ENCODE data around the gene PTPRD.

Gene PTPRD

GRCh38 chr9:9881692-9882091, 731.1 kb downstream of the PTPRD start:
- no peak for DNase-seq (ENCODE audit: low spot score)

GRCh38 chr9:9874270-9874669, 738.5 kb downstream of the PTPRD start:
- no peak for DNase-seq (ENCODE audit: low spot score)

- DNase-seq (ENCODE audit: low spot score), result no peak
These were observed 750.5 kb downstream of the PTPRD start for GRCh38 chr9:9862235-9862810.

GRCh38 chr9:9855177-9856078, 757.4 kb downstream of the PTPRD start:
- no peak for DNase-seq (ENCODE audit: low spot score)

- DNase-seq (ENCODE audit: low spot score), result no peak
These were observed 765.1 kb downstream of the PTPRD start for GRCh38 chr9:9847750-9848149.

- DNase-seq (ENCODE audit: low spot score), result no peak
These were observed 766.2 kb downstream of the PTPRD start for GRCh38 chr9:9846557-9846956.

- DNase-seq (ENCODE audit: low spot score), result no peak
These were observed 792.4 kb downstream of the PTPRD start for GRCh38 chr9:9820436-9820835.

GRCh38 chr9:9819886-9820285, 792.9 kb downstream of the PTPRD start:
- no peak for DNase-seq (ENCODE audit: low spot score)

GRCh38 chr9:9817176-9817575, 795.6 kb downstream of the PTPRD start:
- DNase-seq (ENCODE audit: low spot score), result no peak

- no peak for DNase-seq (ENCODE audit: low spot score)
These were observed 808.7 kb downstream of the PTPRD start for GRCh38 chr9:9804109-9804508.

- DNase-seq (ENCODE audit: low spot score), result no peak
These were observed 813.5 kb downstream of the PTPRD start for GRCh38 chr9:9799287-9799686.

- DNase-seq (ENCODE audit: low spot score), result no peak
These were observed 820.5 kb downstream of the PTPRD start for GRCh38 chr9:9792144-9792857.

- DNase-seq (ENCODE audit: low spot score), result no peak
These were observed 821.2 kb downstream of the PTPRD start for GRCh38 chr9:9791611-9792010.

GRCh38 chr9:9790216-9790872, 822.5 kb downstream of the PTPRD start:
- DNase-seq (ENCODE audit: low spot score), result no peak

- DNase-seq (ENCODE audit: low spot score), result no peak
These were observed 829.1 kb downstream of the PTPRD start for GRCh38 chr9:9783711-9784110.

- no peak for DNase-seq (ENCODE audit: low spot score)
These were observed 829.6 kb downstream of the PTPRD start for GRCh38 chr9:9783211-9783610.

- no peak for DNase-seq (ENCODE audit: low spot score)
These were observed 834.5 kb downstream of the PTPRD start for GRCh38 chr9:9778293-9778692.

GRCh38 chr9:9774471-9774870, 838.3 kb downstream of the PTPRD start:
- DNase-seq (ENCODE audit: low spot score), result no peak

GRCh38 chr9:9771314-9771713, 841.5 kb downstream of the PTPRD start:
- DNase-seq (ENCODE audit: low spot score), result no peak

GRCh38 chr9:9764821-9765220, 848.0 kb downstream of the PTPRD start:
- no peak for DNase-seq (ENCODE audit: low spot score)

- DNase-seq (ENCODE audit: low spot score), result no peak
These were observed 858.6 kb downstream of the PTPRD start for GRCh38 chr9:9754186-9754585.

GRCh38 chr9:9753266-9753665, 859.5 kb downstream of the PTPRD start:
- no peak for DNase-seq (ENCODE audit: low spot score)
